HG02884 (cell line): ENCODE results near the gene ANGPTL8.

Source experiments
- ATAC-seq: cut with Tn5 transposase; IDR thresholded peaks from one replicate; pipeline ENCODE4 v1.9.1; 2021; ENCODE audit warnings: mild to moderate bottlenecking, moderate library complexity; ENCODE audit not compliant: unreplicated experiment

The ANGPTL8 gene

GRCh38 chr19:11286312-11286974 lies 47.0 kb downstream of the ANGPTL8 start:
- ATAC-seq: no peak

GRCh38 chr19:11288349-11288748 lies 48.9 kb downstream of the ANGPTL8 start:
- ATAC-seq: no peak

GRCh38 chr19:11290256-11290655 lies 50.8 kb downstream of the ANGPTL8 start:
- ATAC-seq: no peak

GRCh38 chr19:11291415-11291814 lies 52.0 kb downstream of the ANGPTL8 start:
- ATAC-seq: no peak
